Midbrain (tissue), 1 donor: ENCODE measurements around the gene AQR.
"Not testable (repeated sequence)": the region's sequence is repeated elsewhere in the genome, so short reads cannot be mapped to it uniquely, and the experiment has no call there.

Experiments
- DNase-seq: peaks from one replicate; lab custom pipeline; 2025; lab: John Stamatoyannopoulos, UW

The AQR gene

DNA sequence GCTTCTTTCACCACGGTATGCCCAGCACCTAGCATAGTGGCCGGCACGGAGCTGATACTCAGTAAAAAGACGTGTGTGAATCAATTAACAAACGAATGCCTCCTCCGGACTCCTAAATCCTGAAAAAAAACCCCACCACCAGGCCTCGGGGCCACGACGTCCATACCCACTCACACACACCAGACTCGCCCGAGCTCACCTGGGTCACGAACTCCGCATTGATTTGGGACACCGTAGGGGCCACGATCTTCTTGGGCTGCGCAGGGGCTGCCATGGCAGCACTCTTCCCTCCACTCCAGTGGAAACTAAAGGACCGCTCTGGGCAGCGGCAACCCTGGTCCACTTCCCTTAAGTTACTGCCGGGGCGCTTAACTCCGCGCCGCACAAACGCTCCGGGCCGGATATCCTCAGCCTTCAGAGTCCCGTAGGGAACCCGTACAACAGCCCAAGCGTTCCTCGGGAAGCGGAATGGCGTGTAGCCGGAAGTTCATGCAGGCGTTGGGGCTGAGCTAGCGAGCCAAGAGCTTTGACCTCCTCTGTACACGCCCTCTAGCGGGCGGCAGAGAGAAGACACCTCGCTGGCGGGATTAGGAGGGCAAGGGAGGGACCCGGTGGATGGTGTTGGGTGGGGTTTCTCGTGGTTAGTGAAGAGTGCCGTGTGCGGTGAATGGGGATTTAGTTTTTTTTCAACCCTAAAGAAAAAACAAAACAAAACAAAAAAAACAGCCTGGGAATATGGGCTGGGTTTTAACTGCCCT lies at the start of gene AQR:
AQR (minus strand) TSS at position 403 of the 758 bp plus-strand sequence; CDS start at position 274, 129 bp downstream.
- peak; percentile 98 for DNase-seq

DNA sequence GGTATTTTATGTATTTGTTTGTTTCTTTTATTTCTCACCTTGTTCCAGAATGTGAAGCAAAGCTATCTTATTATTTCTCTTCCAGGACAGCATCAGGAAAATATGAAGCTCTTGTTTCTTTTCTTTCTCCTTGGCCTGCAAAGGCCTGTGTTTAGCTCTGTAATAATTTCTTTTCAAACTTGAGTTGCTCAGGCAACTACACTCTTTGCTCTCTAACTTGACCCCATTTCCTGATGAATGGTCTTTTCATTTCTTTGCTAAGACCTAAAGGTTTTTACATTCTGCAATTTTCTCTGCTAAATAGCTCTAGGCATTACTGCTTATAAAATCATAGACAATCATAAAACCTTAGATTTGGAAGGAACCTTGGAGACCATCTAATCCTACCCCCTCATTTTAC lies 44.7 kb upstream of the AQR start:
- DNase-seq, result peak; percentile 28

DNA sequence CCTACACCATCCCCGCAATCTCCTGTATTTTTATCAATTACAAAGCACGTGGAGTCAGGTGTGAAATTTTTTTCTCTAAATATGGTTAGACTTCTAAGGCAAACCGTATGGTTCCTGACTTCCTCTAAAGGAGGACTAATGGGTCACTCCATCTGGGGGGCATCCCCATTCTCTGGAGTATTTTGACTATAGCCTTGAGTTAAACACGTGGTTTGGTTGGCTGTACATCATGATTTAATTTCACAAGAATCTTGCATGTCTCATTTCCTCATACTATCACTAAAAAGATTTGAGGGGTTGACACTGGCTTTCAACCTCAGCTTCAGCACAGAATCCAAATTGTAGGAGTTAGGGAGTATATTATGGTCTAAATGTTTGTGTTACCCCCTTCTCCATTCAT lies 43.8 kb upstream of the AQR start:
- DNase-seq, result no peak

DNA sequence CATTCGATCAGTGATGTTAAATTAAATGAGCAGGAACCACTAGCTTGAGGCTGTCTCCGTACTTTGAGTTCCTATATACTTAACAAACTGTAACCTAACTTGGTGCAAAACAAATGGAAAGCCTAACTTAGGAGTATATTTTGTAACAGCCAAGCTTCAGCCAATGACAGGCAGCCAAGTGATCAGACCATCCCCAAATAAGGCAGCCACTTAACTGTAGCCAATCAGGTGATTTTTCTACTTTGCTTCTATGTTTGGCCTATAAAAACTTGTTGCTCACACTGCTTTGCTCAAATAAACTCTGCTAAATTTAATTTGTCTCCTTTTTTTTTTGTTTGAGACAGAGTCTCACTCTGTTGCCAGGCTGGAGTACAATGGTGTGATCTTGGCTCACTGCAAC lies 37.9 kb upstream of the AQR start:
- no peak for DNase-seq

DNA sequence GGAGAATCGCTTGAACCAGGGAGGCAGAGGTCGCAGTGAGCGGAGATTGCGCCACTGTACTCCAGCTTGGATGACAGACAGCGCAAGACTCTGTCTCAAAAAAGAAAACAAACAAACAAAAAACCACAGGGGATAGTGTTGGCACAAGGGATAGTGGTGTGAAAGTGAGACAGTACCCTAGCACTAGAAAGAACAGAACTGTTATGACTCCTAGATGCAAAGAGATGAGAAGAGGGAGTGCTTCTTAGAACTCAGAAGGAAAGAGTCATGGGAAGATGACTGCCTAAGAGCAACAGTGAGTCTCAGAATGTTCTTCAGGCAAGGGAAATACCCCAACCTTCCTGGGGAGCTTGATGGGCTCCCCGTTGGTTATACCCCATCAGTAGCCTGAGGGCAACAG lies 36.4 kb upstream of the AQR start:
- DNase-seq, result no peak

DNA sequence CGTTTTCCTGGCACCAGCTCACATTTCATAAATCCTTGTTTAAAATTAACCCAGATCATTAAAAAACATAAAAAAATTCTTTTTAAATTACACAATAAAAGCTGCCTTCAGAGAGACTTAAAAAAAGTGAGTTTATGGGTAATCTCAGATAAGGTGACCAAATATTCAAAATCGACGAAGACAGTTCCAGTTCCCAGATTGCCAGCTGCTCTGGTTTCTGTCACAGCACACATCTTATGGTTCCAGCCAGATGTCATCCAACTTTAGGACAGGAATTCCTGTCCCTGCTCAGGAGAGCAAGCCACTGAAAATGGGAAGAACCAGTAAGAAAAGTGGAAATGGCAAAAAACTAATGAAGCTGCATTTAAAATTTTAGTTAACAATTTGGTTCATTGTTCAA lies 34.4 kb upstream of the AQR start:
- no peak for DNase-seq

DNA sequence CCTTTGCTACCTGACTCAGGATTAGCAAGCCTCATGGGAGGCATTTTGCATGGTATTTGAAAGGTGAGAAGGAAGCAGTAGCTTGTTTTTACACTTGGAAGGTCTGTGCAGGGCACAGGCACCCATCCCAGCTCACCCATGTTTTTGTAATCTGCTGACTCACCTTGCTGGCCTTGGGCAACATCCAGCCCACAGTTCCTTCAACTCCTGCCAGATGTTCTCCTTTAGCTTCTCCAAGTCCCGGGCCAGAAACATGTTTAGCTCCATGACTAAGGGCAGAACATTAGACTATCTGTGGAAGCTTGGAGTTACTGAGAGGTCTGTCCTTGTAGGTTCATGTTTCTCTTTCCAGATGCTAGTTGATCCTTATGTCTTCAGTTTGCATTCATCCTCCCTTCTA lies 31.0 kb upstream of the AQR start:
- DNase-seq, result no peak

DNA sequence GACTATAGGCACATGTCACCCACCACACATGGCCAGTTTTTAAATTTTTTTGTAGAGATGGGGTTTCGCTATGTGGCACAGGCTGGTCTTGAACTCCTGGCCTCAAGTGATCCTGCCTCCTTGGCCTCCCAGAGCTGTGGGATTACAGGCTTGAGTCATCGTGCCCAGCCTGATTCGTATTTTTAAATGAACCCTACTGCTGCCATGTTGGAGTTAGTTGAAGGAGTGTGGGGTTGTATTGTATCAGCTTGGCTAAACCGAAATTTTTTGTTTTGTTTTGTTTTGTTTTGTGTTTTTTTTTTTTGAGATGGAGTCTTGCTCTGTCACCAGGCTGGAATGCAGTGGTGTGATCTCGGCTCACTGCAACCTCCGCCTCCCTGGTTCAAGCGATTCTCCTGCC lies 30.4 kb upstream of the AQR start:
- no peak for DNase-seq

DNA sequence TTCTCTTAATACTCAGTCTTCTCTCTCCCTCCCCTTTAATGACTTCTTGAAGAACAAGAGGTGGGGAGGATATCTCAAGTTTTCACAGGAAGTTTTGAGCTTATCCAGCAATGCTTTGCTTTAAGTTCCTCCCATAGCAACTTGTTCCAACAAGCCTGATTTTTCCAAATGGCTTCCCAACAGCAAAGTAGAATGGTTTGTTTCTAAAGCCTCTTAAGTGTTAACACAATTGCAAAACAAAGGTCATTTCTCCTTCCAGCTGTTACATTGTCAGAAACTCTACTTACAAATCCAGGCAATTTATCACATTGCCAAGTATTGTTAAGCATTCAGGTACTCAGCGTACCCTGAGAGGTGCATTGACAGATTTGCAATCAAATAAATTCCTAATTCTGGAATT lies 25.4 kb upstream of the AQR start:
- DNase-seq, result no peak

DNA sequence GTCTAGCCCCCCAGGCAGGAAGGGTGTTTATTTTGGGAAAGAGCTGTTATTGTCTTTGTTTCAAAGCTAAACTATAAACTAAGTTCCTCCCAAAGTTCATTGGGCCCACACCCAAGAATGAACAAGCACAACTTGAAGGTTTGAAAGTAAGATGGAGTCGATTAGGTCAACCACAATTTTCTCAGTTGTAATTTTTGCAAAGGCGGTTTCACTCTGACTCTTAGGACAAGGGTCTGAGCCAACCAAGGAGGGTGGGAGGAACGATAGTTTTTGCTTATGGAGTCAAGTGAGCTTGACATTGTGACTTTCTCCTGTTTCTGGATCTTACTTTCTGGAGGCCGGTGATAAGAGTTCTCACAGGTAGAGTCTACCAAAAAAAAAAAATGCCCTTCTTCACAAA lies 24.3 kb upstream of the AQR start:
- DNase-seq, result no peak

DNA sequence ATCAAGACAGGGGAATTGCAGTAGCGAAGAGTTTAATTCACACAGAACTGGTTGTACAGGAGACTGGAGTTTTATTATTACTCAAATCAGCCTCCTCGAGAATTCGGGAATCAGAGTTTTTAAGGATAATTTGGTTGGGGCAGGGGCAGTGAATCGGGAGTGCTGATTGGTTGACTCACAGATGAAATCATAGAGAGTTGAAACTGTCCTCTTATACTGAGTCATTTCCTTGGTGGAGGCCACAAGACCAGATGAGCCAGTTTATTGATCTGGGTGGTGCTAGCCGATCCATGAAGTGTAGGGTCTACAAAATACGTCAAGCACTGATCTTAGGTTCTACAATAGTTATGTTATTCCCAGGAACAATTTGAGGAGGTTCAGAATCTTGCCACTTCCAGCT lies 23.9 kb upstream of the AQR start:
- DNase-seq, result no peak

DNA sequence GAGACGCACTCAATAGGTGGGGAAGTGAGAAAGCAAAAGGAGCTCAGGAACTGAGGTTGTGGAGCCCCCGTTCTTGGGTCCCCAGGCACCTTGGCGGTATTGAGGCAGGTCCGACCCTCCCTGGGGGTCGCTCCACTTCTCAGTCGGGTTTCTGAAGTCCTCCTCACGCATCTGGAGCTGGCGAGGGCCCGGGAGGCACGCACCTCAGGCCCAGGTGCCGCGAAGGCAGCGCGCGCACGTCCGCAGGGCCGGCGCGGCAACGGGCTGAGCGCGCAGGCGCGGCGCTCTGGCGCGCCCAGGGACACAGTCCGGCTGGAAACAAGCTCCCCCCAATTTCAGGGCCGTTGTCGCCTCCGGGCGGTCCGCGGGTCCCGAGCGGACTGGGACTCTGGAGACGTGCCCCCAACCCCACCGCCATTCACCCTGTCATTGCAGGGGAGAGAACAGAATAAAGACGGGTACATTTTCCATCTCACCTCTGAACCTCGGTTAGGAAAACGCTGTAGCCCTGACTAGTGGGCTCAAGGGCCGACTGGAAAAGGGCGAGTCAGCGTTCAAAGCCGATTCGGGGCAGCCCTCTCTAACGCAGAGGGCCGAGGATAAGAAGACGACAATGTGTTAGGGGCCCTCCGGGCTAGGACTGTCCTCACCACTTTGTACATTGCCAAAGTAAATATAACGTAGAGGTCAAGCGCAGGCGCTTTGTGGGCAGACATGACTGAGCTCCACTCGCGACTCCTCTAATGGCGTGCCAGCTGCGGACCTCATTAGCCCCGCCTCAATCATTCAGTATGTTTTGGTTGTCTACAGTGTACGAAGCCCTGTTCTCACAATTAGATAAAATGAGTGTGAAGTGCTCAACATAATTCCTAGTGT lies 18.7 kb upstream of the AQR start, which contains the start of gene ZNF770:
ZNF770 (minus strand) TSS at position 261 of the 876 bp plus-strand sequence. CDS start 4,853 bp downstream, outside the sequence.
- DNase-seq, result peak; percentile 85

DNA sequence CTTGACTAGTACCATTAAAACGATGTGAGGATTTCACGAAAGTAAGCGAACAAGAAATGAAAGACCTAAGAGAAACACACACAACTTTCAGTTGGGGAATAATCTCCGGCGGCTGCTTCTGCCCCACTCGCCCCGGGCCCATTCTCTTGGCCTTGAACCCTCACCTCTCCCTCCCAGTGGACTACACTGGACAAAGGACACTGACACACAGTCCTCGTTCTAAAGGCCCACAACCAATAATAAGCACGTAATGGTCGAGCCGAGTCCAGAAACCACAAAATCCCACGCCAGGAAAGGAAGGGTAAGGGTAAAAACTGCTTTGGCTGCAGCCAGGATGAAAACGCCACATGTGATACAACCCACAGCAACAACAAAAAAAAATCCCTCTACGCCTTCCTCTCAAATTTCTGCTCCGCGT lies 18.1 kb upstream of the AQR start:
- DNase-seq, result no peak

DNA sequence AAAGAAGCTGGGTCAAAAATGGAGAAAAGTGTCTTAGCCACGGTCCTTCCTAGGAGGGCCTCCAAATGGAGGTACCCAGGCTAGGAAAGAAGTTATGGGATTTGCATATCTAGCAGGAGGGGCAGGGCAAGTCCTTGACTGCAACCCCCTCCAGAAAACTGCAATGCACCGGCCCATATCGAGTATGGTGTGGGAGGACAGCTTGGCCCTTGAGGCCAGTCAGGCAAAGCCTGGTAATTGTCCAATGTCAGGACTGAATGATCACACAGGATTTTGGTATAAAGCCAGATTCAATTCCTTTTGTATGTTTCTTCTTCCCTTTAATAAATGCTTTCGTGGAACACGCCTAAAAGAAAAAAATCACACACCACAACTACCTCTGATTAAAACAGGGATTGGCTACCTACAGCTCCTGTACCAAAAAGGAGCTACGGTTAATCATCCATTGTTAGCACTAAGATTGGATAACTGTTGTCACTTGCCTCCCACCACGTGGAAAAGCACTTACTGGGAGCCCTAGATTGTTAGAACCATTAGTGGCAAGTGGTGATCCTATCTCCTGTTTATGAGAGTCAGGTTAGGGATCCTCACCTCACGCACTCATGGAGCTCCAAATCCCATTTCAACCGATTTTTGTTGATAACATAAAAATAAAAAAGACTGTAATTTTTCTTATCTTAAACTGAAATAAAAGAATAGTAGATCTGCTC lies 17.4 kb upstream of the AQR start:
- DNase-seq, result no peak

DNA sequence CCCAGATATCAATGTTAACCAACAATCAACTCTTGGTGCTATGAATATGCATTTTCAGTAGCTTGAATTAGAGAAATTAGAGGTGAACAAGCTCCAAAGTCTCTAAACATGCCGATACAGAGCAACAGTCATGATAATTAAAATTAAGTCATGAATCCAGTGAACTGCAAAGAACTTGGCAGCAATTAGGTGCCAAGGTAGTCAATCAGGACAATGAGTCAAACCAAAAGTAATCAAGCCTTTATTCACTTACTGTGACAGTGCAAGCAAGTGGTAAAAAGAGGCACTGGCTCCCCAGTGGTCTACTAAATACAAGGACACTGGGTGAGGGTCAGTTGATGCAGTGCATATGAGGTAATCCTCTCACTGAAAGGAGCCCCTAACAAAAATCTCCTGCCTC lies 16.8 kb upstream of the AQR start:
- DNase-seq, result no peak

DNA sequence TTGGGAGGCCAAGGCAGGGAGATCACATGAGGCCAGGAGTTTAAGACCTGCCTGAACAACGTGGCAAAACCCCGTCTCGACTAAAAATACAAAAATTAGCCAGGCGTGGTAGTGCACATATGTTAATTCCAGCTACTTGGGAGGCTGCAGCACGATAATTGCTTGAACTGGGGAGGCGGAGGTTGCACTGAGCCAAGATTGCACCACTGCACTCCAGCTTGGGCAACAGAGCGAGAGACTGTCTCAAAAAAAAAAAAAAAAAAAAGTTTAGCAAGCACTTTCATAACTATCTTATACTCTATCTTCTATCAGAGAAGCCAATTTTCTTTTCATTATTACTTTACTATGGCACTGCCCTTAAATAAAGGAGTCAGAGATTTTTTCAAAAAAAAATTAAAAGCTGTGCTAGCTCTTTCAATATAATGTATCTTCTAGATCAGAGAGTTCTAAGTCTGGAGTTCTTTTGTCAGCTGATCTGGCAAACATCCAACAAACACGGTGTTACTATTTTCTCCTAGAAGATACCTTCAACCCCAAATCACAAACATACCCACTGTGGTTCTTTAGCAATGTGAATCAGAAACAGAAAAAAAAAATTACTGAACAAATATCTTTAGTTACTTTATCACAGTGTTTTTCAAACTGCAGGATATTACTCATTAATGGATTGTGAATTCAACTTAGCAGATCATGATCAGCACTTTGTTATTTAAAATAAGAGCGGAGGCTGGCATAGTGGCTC lies 15.5 kb upstream of the AQR start:
- DNase-seq, result no peak

DNA sequence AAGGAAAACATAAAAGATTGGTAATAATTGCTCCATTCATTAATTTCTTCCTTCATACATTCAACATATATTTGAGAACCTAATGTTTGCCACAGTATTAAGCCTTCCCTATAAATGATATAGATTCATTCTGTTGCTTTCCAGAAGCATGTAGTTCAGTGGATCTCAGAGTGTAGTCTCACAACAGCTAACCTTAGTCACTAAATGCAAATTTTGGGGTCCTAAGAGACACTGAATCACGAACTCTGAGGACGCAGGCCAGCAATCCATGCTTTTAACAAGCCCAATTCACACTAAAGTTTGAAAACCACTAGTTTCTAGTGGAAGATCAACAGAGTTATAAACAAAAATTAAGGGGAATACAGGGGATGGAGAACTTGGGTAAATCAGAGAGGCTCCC lies 7.2 kb upstream of the AQR start:
- DNase-seq, result no peak

DNA sequence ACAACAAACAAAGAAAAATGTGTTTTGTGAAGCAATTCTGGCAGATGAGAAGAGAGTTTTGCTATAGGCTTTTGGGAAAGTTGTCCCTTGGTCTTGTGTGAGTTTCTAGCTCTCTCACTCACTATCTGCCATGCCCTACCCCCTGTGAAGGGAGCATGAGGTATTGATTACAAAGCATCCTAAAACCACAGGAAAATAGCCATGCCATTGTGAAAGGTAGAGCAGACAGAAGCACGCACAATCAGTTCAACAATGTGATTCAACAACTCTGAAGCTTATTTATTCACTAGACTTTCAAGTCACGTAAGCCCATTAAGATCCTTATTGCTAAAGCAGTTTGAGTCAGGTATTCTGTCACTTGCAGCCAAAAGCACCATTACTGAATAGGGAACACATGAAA lies 6.5 kb upstream of the AQR start:
- DNase-seq, result no peak

DNA sequence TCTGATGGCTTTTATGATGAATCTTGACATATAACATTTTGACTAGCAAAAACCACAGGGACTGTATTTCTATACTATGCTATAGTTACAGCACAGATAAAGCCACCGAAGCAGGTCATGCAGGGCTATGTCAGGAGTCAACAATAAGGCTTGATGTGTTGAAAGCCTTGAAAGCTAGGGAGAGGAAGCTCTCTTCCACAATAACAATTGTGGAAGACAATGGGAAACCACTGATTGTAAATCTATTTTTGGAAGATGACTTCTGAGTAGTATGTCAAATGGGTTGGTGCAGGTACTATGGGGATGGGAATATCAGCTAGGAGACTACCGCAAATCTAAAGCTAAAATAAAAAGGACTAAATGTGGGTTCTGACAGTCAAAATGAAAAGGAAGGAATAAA lies 4.0 kb upstream of the AQR start:
- no peak for DNase-seq

DNA sequence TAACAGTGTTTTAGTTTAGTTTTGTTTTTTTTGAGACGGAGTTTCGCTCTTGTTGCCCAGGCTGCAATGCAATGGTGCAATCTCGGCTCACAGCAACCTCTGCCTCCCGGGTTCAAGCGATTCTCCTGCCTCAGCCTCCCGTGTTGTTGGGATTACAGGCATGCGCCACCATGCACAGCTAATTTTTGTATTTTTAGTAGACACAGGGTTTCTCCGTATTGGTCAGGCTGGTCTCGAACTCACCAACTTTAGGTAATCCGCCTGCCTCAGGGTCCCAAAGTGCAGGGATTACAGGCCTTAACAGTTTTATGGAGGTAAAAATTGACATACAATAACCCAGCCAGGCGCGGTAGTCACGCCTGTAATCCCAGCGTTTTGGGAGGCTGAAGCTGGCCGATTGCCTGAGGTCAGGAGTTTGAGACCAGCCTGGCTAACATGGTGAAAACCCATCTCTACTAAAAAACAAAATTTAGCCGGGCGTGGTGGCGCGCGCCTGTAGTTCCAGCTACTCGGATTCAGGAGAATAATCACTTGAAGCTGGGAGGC lies 629 bp upstream of the AQR start:
- DNase-seq, result not testable (repeated sequence)

DNA sequence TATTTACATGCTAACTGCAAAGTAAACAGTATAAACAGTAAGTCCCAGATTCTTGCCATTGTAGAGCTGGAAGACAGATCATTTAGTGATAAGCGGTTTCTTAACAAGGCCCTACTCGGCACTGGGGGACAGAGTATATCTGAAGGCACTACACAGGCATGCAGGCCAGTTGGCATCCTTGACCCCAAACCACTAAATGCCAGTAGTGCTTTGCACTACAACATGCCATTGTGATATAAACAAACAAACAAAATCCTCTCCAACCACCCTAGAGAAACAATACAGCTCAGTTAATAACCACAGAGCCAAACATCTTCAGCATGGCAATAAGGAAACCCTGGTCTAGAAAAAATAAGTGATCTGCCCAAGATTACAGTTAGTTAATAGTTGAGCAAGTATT lies 5.3 kb downstream of the AQR start:
- DNase-seq, result no peak

DNA sequence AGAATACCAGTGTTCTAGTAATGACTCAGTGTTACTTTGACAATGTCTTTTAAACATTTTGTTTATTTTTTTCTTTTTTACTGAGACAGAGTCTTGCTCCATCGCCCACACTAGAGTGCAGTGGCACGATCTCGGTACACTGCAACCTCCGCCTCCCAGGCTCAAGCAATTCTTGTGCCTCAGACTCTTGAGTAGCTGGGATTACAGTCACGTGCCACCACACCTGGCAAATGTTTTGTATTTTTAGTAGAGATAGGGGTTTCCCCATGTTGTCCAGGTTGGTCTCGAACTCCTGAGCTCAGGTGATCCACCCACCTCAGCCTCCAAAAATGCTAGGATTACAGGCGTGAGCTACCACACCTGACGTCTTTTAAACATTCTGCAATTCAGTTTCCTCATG lies 15.7 kb downstream of the AQR start:
- DNase-seq, result no peak
